Measurements from ENCODE around the gene PHIP. TPM values are rescaled to one million over a fixed set of nuclear protein-coding genes. Genes with fewer than 3 reads are reported as not detected.
A peak's percentile ranks its signal among the peaks of the same experiment; 100 is the strongest.

PHIP gene
- total RNA-seq, 1 donor from 2014 or later = 129 TPM

DNA sequence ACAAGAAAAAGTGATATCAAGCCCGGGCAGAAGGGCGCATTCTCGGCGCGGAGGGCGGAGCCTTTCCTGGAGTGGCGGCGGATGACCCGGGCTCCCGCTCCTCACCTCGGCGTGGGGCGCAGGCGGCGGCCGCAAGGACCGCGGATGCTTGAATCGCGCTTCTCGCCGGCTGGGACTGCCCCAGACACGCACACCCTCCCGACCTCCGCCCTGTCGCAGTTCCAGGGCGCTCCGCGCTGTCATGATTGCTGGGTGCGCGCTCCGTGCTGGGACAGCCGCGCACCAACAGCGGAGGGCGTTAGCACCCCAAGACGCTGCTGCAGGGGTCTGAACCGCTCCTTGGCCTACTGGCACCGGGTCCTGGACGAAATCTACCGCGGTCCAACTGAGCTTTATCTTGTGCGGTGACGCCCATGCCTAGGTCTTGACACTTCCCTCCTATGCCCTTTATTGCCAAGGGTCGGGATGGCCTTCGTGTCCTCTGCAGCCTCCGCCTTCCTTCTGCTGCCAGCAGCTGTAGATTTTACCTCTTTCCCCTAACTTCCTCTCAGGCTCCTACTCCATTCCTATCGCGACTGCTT, 167.4 kb downstream of the PHIP start:
- Histone ChIP-seq H3K79me2 (ENCODE audit: low read depth) (no peaks in the 10 kb centered on the region), H3K4me1 (peaks cover 3% of the 10 kb centered on the region), H3K9me3 (ENCODE audit: low read depth) (no peaks in the 10 kb centered on the region), H2AFZ (replicated peaks) (peak overlapping the region; percentile 84), H3F3A (ENCODE audit: low read depth) (no peaks in the 10 kb centered on the region), H3K27ac (no peak overlapping the region), H3K9ac (no peak overlapping the region), H3K4me3 (peak overlapping the region; percentile 60), H3K36me3 (no peaks in the 10 kb centered on the region), H4K20me1 (ENCODE audit: low read depth) (no peaks in the 10 kb centered on the region), H3K4me2 (peak overlapping the region; percentile 90), H3K27me3 (peaks cover 30% of the 10 kb centered on the region)
- peak; percentile 78 for DNase-seq (ENCODE audit: low spot score)
- peaks cover 13% of the 10 kb centered on the region for H3K36me3 Mint-ChIP-seq
- H3K27ac Mint-ChIP-seq = no peak overlapping the region
- peaks cover 7% of the 10 kb centered on the region for H3K27me3 Mint-ChIP-seq (ENCODE audit: insufficient read depth, low read depth)
- H3K9me3 Mint-ChIP-seq = peaks cover 9% of the 10 kb centered on the region
- TF ChIP-seq EZH2 (IDR thresholded peaks at IDR 0.05) (no peak), EZH2phosphoT487 (IDR thresholded peaks at IDR 0.05) (peak; percentile 58)
- H3K4me3 Mint-ChIP-seq = peak overlapping the region; percentile 77
- no peaks in the 10 kb centered on the region for H3K4me1 Mint-ChIP-seq

DNA sequence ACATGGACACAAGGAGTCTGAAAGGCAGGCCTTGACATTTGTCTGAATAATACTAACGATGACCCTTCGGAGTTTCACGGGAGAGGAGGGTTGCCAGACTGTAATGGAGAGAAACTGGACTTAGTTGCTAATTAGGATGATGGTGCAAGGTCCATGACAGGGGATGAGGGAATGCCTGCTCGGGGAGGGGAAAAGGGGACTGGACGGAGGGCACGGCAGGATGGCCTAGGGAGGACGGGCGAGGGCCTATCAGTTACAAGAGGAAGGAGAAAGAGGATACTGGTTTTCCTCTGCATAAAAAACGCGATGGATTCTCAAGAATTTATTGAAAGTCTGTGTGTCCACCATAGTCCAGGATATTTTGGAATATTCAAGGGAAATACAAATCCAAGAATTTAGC, 168.0 kb downstream of the PHIP start:
- Mint-ChIP-seq H3K27ac (no peak overlapping the region), H3K36me3 (peaks cover 13% of the 10 kb centered on the region), H3K4me3 (peak overlapping the region; percentile 73), H3K27me3 (ENCODE audit: insufficient read depth, low read depth) (peaks cover 7% of the 10 kb centered on the region), H3K9me3 (peaks cover 9% of the 10 kb centered on the region), H3K4me1 (no peaks in the 10 kb centered on the region)
- H3K4me3 ChIP-seq = peak overlapping the region; percentile 60
- peaks cover 3% of the 10 kb centered on the region for H3K4me1 ChIP-seq
- H4K20me1 ChIP-seq (ENCODE audit: low read depth) = no peaks in the 10 kb centered on the region
- H3K4me2 ChIP-seq = peak overlapping the region; percentile 90
- DNase-seq (ENCODE audit: low spot score) = no peak
- no peak overlapping the region for H3K9ac ChIP-seq
- no peak overlapping the region for H3K27ac ChIP-seq
- no peaks in the 10 kb centered on the region for H3F3A ChIP-seq (ENCODE audit: low read depth)
- H3K79me2 ChIP-seq (ENCODE audit: low read depth) = no peaks in the 10 kb centered on the region
- H2AFZ ChIP-seq (replicated peaks) = no peak overlapping the region
- H3K9me3 ChIP-seq (ENCODE audit: low read depth) = no peaks in the 10 kb centered on the region
- no peaks in the 10 kb centered on the region for H3K36me3 ChIP-seq
- TF ChIP-seq EZH2 (IDR thresholded peaks at IDR 0.05) = no peak
- no peak for TF ChIP-seq EZH2phosphoT487 (IDR thresholded peaks at IDR 0.05)
- TF ChIP-seq, protein P1, sequence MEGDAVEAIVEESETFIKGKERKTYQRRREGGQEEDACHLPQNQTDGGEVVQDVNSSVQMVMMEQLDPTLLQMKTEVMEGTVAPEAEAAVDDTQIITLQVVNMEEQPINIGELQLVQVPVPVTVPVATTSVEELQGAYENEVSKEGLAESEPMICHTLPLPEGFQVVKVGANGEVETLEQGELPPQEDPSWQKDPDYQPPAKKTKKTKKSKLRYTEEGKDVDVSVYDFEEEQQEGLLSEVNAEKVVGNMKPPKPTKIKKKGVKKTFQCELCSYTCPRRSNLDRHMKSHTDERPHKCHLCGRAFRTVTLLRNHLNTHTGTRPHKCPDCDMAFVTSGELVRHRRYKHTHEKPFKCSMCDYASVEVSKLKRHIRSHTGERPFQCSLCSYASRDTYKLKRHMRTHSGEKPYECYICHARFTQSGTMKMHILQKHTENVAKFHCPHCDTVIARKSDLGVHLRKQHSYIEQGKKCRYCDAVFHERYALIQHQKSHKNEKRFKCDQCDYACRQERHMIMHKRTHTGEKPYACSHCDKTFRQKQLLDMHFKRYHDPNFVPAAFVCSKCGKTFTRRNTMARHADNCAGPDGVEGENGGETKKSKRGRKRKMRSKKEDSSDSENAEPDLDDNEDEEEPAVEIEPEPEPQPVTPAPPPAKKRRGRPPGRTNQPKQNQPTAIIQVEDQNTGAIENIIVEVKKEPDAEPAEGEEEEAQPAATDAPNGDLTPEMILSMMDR (IDR thresholded peaks at IDR 0.05) = no peak
- peaks cover 30% of the 10 kb centered on the region for H3K27me3 ChIP-seq

DNA sequence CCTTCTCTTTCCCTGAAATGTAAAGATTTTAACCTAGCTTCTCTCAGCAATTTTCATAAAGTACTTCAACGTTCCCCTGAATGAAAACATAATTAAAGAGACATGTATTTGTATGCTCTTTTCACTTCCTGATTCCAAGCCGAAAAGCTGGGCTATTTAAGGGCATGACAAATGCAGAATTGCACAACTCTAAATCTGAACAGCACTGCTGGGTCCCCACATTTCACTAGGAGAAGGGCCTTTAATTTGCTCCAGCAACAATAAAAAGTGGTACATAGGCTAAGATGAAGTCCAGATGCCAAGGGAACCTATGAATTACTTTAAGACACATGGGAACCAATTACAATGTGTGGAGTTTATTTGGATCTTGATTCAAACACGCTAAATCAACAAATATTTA, 168.7 kb downstream of the PHIP start:
- Histone ChIP-seq H3K9ac (no peak overlapping the region), H3K79me2 (ENCODE audit: low read depth) (no peaks in the 10 kb centered on the region), H3K27me3 (peaks cover 30% of the 10 kb centered on the region), H2AFZ (replicated peaks) (no peak overlapping the region), H4K20me1 (ENCODE audit: low read depth) (no peaks in the 10 kb centered on the region), H3K4me1 (peaks cover 3% of the 10 kb centered on the region), H3K36me3 (no peaks in the 10 kb centered on the region), H3K4me3 (no peak overlapping the region), H3K27ac (no peak overlapping the region), H3K4me2 (no peak overlapping the region), H3K9me3 (ENCODE audit: low read depth) (no peaks in the 10 kb centered on the region), H3F3A (ENCODE audit: low read depth) (no peaks in the 10 kb centered on the region)
- H3K4me3 Mint-ChIP-seq = no peak overlapping the region
- no peaks in the 10 kb centered on the region for H3K4me1 Mint-ChIP-seq
- no peak overlapping the region for H3K27ac Mint-ChIP-seq
- peaks cover 7% of the 10 kb centered on the region for H3K27me3 Mint-ChIP-seq (ENCODE audit: insufficient read depth, low read depth)
- peaks cover 9% of the 10 kb centered on the region for H3K9me3 Mint-ChIP-seq
- DNase-seq (ENCODE audit: low spot score) = no peak
- no peak for TF ChIP-seq EZH2phosphoT487 (IDR thresholded peaks at IDR 0.05)
- TF ChIP-seq EZH2 (IDR thresholded peaks at IDR 0.05) = no peak
- TF ChIP-seq, protein P1 (IDR thresholded peaks at IDR 0.05) = no peak
- peaks cover 13% of the 10 kb centered on the region for H3K36me3 Mint-ChIP-seq

DNA sequence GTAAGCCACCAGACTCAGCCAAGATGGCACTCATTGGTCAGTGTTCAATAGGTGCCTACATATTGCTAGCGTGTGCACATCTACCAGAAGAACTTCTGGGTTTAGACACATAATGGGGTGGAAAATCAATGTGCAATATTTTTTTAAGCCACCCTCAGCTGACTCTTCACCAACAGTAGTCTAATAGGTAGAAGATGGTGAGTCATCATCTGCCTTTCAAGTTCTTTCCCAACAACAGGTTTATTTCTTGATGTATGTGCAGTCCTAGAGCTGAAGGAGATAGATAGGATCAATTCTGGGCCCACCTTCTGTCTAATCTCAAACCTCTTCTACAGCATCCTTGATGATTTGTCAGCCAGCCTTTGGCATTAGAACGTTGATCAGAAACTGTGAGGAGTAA, 169.4 kb downstream of the PHIP start:
- DNase-seq (ENCODE audit: low spot score) = no peak
- peaks cover 7% of the 10 kb centered on the region for H3K27me3 Mint-ChIP-seq (ENCODE audit: insufficient read depth, low read depth)
- Histone ChIP-seq H3F3A (ENCODE audit: low read depth) (no peaks in the 10 kb centered on the region), H4K20me1 (ENCODE audit: low read depth) (no peaks in the 10 kb centered on the region), H3K9ac (no peak overlapping the region), H3K27me3 (peaks cover 30% of the 10 kb centered on the region), H3K79me2 (ENCODE audit: low read depth) (no peaks in the 10 kb centered on the region), H2AFZ (replicated peaks) (no peak overlapping the region), H3K4me2 (no peak overlapping the region), H3K4me3 (no peak overlapping the region), H3K9me3 (ENCODE audit: low read depth) (no peaks in the 10 kb centered on the region), H3K36me3 (no peaks in the 10 kb centered on the region), H3K27ac (no peak overlapping the region), H3K4me1 (peaks cover 3% of the 10 kb centered on the region)
- H3K9me3 Mint-ChIP-seq = peaks cover 9% of the 10 kb centered on the region
- peaks cover 13% of the 10 kb centered on the region for H3K36me3 Mint-ChIP-seq
- no peak overlapping the region for H3K27ac Mint-ChIP-seq
- TF ChIP-seq, protein P1 (IDR thresholded peaks at IDR 0.05) = no peak
- TF ChIP-seq EZH2 (IDR thresholded peaks at IDR 0.05) = no peak
- H3K4me3 Mint-ChIP-seq = no peak overlapping the region
- no peaks in the 10 kb centered on the region for H3K4me1 Mint-ChIP-seq
